DMS 273 (cell line): ENCODE measurements around the gene PLXNC1.

Source experiments
- DNase-seq: peaks from one replicate; lab custom pipeline; 2025; ENCODE audit not compliant: unreplicated experiment; lab: John Stamatoyannopoulos, UW

The PLXNC1 gene

GRCh38 chr12:94133964-94134795, 14.2 kb upstream of the PLXNC1 start:
- peak; percentile 60 for DNase-seq

GRCh38 chr12:94135896-94136295, 12.5 kb upstream of the PLXNC1 start:
- DNase-seq = no peak

- DNase-seq = no peak
Observed at GRCh38 chr12:94139816-94140215, 8.6 kb upstream of the PLXNC1 start.

- peak; percentile 19 for DNase-seq
Observed at GRCh38 chr12:94140556-94140955, 7.8 kb upstream of the PLXNC1 start.

- no peak for DNase-seq
Observed at GRCh38 chr12:94141004-94141764, 7.2 kb upstream of the PLXNC1 start.

- peak; percentile 2 for DNase-seq
Observed at GRCh38 chr12:94141892-94142291, 6.5 kb upstream of the PLXNC1 start.

- no peak for DNase-seq
Observed at GRCh38 chr12:94143438-94143837, 4.9 kb upstream of the PLXNC1 start.

GRCh38 chr12:94143951-94144350, 4.4 kb upstream of the PLXNC1 start:
- DNase-seq = no peak

GRCh38 chr12:94144781-94145180, 3.6 kb upstream of the PLXNC1 start:
- no peak for DNase-seq

- peak; percentile 30 for DNase-seq
Observed at GRCh38 chr12:94145191-94145983, 3.0 kb upstream of the PLXNC1 start.

GRCh38 chr12:94146166-94146936, 2.0 kb upstream of the PLXNC1 start:
- no peak for DNase-seq

- DNase-seq = peak; percentile 36
Observed at GRCh38 chr12:94147387-94147990, 888 bp upstream of the PLXNC1 start.

GRCh38 chr12:94148739-94149118, 352 bp downstream of the PLXNC1 start:
- DNase-seq = peak; percentile 70

- DNase-seq = peak; percentile 69
Observed at GRCh38 chr12:94149119-94149780, 873 bp downstream of the PLXNC1 start.

- DNase-seq = peak; percentile 56
Observed at GRCh38 chr12:94149781-94150239, 1.4 kb downstream of the PLXNC1 start.

- peak; percentile 37 for DNase-seq
Observed at GRCh38 chr12:94150240-94151121, 2.1 kb downstream of the PLXNC1 start.

- no peak for DNase-seq
Observed at GRCh38 chr12:94151582-94151981, 3.2 kb downstream of the PLXNC1 start.

GRCh38 chr12:94152292-94153078, 4.1 kb downstream of the PLXNC1 start:
- DNase-seq = peak; percentile 13
